ENCODE data around the gene MAP4K3.

DNA sequence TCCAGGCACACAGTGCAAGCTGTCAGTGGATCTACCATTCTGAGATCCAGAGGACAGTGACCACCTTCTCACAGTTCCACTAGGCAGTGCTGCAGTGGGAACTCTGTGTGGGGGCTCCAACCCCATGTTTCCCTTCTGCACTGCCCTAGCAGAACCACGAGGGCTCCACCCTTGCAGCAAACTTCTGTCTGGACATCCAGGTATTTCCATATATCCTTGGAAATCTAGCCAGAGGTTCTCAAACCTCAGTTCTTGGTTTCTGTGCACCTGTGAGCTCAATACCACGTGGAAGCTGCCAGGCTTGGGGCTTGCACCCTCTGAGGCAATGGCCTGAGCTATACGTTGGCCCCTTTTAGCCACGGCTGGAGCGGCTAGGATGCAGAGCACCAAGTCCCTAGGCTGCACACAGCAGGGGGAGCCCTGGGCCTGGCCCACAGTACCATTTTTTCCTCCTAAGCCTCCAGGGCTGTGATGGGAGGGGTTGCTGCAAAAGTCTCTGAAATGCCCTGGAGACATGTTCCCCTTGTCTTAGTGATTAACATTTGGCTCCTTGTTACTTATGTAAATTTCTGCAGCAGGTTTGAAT, 77.5 kb downstream of the MAP4K3 start:
- TF ChIP-seq, protein P1, sequence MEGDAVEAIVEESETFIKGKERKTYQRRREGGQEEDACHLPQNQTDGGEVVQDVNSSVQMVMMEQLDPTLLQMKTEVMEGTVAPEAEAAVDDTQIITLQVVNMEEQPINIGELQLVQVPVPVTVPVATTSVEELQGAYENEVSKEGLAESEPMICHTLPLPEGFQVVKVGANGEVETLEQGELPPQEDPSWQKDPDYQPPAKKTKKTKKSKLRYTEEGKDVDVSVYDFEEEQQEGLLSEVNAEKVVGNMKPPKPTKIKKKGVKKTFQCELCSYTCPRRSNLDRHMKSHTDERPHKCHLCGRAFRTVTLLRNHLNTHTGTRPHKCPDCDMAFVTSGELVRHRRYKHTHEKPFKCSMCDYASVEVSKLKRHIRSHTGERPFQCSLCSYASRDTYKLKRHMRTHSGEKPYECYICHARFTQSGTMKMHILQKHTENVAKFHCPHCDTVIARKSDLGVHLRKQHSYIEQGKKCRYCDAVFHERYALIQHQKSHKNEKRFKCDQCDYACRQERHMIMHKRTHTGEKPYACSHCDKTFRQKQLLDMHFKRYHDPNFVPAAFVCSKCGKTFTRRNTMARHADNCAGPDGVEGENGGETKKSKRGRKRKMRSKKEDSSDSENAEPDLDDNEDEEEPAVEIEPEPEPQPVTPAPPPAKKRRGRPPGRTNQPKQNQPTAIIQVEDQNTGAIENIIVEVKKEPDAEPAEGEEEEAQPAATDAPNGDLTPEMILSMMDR (IDR thresholded peaks at IDR 0.05; ENCODE audit: insufficient read depth, low read length) = no peak
- TF ChIP-seq GABPA (IDR thresholded peaks at IDR 0.05; ENCODE audit: low read depth) = no peak
- TF ChIP-seq POLR2AphosphoS5 (IDR thresholded peaks at IDR 0.05; ENCODE audit: low read depth) = no peak
- TF ChIP-seq, protein P2, sequence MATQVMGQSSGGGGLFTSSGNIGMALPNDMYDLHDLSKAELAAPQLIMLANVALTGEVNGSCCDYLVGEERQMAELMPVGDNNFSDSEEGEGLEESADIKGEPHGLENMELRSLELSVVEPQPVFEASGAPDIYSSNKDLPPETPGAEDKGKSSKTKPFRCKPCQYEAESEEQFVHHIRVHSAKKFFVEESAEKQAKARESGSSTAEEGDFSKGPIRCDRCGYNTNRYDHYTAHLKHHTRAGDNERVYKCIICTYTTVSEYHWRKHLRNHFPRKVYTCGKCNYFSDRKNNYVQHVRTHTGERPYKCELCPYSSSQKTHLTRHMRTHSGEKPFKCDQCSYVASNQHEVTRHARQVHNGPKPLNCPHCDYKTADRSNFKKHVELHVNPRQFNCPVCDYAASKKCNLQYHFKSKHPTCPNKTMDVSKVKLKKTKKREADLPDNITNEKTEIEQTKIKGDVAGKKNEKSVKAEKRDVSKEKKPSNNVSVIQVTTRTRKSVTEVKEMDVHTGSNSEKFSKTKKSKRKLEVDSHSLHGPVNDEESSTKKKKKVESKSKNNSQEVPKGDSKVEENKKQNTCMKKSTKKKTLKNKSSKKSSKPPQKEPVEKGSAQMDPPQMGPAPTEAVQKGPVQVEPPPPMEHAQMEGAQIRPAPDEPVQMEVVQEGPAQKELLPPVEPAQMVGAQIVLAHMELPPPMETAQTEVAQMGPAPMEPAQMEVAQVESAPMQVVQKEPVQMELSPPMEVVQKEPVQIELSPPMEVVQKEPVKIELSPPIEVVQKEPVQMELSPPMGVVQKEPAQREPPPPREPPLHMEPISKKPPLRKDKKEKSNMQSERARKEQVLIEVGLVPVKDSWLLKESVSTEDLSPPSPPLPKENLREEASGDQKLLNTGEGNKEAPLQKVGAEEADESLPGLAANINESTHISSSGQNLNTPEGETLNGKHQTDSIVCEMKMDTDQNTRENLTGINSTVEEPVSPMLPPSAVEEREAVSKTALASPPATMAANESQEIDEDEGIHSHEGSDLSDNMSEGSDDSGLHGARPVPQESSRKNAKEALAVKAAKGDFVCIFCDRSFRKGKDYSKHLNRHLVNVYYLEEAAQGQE (IDR thresholded peaks at IDR 0.05; ENCODE audit: insufficient replicate concordance, low read depth) = no peak

All from HL-60 (cell line).